Endothelial cell of umbilical vein (primary cell): ENCODE measurements around the gene SH3RF1.

ENCODE experiments used
- EZH2 ChIP-seq: IDR thresholded peaks from 2 replicates; pipeline ENCODE4 v1.6.1; 2012; ENCODE audit warnings: borderline replicate concordance, low read depth, mild to moderate bottlenecking, moderate library complexity, low read length, inconsistent platforms; ENCODE audit not compliant: severe bottlenecking
- FOS ChIP-seq: IDR thresholded peaks from 2 replicates; pipeline ENCODE4 v1.6.1; 2011; ENCODE audit warnings: mild to moderate bottlenecking, low read length, moderate library complexity, borderline replicate concordance; ENCODE audit not compliant: insufficient read depth
- MYC ChIP-seq: IDR thresholded peaks from one replicate; pipeline ENCODE4 v1.6.1; 2011; ENCODE audit warnings: mild to moderate bottlenecking, low read depth, low read length
- POLR2A ChIP-seq: IDR thresholded peaks from 2 replicates; pipeline ENCODE4 v1.6.1; 2012; ENCODE audit warnings: low read depth, mild to moderate bottlenecking, control low read depth, low read length
- POLR2AphosphoS5 ChIP-seq: IDR thresholded peaks from 2 replicates; pipeline ENCODE4 v1.6.1; 2012; ENCODE audit warnings: low read depth, mild to moderate bottlenecking, control low read depth, low read length, moderate library complexity; ENCODE audit not compliant: insufficient read depth
- TF ChIP-seq, protein P1 (sequence below), 2 donors: IDR thresholded peaks; 1 replicate in 1 of 2; 2 replicates in 1 of 2; pipeline ENCODE4 v1.5.1; 2011; ENCODE audit warnings: low read length in 2 of 2, mild to moderate bottlenecking in 2 of 2, moderate library complexity in 2 of 2, control low read depth in 1 of 2, inconsistent platforms in 1 of 2, low read depth in 1 of 2; ENCODE audit not compliant: insufficient read depth in 1 of 2; ENCODE audit errors: extremely low read depth in 1 of 2
- TF ChIP-seq, protein P2 (sequence below): IDR thresholded peaks from 2 replicates; pipeline ENCODE4 v1.6.1; 2011; ENCODE audit not compliant: insufficient read depth, insufficient read length

DNA sequence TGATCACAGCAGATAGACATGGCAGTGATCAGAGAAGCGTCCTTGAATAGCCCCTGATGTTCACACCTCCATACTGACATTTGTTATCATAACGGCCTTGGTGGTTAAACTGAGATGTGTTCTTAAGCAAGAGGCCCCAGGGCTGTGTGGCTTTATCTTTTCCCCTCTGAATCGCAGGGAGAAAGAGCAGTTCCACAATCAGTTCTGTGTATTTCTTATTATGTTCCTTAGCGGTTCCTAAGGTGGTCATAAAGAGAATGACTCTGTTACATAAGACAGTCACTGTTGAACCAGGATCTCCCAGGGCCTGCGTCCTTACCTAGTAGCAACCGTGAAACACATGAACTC is 207.9 kb downstream of the SH3RF1 start:
- no peak for TF ChIP-seq POLR2AphosphoS5
- TF ChIP-seq, protein P1, sequence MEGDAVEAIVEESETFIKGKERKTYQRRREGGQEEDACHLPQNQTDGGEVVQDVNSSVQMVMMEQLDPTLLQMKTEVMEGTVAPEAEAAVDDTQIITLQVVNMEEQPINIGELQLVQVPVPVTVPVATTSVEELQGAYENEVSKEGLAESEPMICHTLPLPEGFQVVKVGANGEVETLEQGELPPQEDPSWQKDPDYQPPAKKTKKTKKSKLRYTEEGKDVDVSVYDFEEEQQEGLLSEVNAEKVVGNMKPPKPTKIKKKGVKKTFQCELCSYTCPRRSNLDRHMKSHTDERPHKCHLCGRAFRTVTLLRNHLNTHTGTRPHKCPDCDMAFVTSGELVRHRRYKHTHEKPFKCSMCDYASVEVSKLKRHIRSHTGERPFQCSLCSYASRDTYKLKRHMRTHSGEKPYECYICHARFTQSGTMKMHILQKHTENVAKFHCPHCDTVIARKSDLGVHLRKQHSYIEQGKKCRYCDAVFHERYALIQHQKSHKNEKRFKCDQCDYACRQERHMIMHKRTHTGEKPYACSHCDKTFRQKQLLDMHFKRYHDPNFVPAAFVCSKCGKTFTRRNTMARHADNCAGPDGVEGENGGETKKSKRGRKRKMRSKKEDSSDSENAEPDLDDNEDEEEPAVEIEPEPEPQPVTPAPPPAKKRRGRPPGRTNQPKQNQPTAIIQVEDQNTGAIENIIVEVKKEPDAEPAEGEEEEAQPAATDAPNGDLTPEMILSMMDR (IDR thresholded peaks at IDR 0.05; ENCODE audit: extremely low read depth in 1 of 2, insufficient read depth in 1 of 2, low read depth in 1 of 2, low read length in 2 of 2), result no peak
- no peak for TF ChIP-seq POLR2A
- no peak for TF ChIP-seq EZH2
- TF ChIP-seq, protein P2, sequence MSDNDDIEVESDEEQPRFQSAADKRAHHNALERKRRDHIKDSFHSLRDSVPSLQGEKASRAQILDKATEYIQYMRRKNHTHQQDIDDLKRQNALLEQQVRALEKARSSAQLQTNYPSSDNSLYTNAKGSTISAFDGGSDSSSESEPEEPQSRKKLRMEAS, result no peak
- no peak for TF ChIP-seq MYC
- TF ChIP-seq FOS, result no peak
